NCI-H1092 treated with DMSO at 0.1 percent for 48 hours (cell line): ENCODE results near the gene FGGY.

Experiments used
- DNase-seq: peaks from one replicate; lab custom pipeline; 2025; lab: John Stamatoyannopoulos, UW

Gene FGGY

GRCh38 chr1:59768792-59769735 is 472.2 kb downstream of the FGGY start:
- DNase-seq, result peak; percentile 54

GRCh38 chr1:59769736-59770095 is 472.8 kb downstream of the FGGY start:
- DNase-seq, result no peak

- no peak for DNase-seq
These were observed 474.5 kb downstream of the FGGY start for GRCh38 chr1:59771361-59771760.

- no peak for DNase-seq
These were observed 478.6 kb downstream of the FGGY start for GRCh38 chr1:59775480-59775879.

GRCh38 chr1:59776960-59777852 is 480.3 kb downstream of the FGGY start:
- no peak for DNase-seq

- no peak for DNase-seq
These were observed 483.1 kb downstream of the FGGY start for GRCh38 chr1:59779949-59780348.

- DNase-seq, result no peak
These were observed 491.9 kb downstream of the FGGY start for GRCh38 chr1:59788825-59789224.

- DNase-seq, result no peak
These were observed 501.7 kb downstream of the FGGY start for GRCh38 chr1:59798600-59798999.

- DNase-seq, result no peak
These were observed 506.7 kb downstream of the FGGY start for GRCh38 chr1:59803458-59804038.

- no peak for DNase-seq
These were observed 507.4 kb downstream of the FGGY start for GRCh38 chr1:59804301-59804700.

- no peak for DNase-seq
These were observed 508.7 kb downstream of the FGGY start for GRCh38 chr1:59805554-59805953.
